ENCODE measurements around the gene LTK.

The LTK gene

GRCh38 chr15:41503669-41504010, 10.0 kb downstream of the LTK start:
- peaks cover 2% of the 10 kb centered on the region for H3K4me1 ChIP-seq (ENCODE audit: insufficient read depth, insufficient read length)
- H3K9ac ChIP-seq (ENCODE audit: insufficient read length, low read depth): no peak overlapping the region
- no peaks in the 10 kb centered on the region for H3K36me3 ChIP-seq (ENCODE audit: insufficient read depth, insufficient read length, low read length)
- peaks cover 49% of the 10 kb centered on the region for H3K27me3 ChIP-seq (ENCODE audit: insufficient read depth, insufficient read length)
- no peaks in the 10 kb centered on the region for H3K9me3 ChIP-seq (ENCODE audit: insufficient read depth, low read length)
- H3K4me3 ChIP-seq (ENCODE audit: insufficient read length, low read depth): no peak overlapping the region
- TF ChIP-seq ZNF274 (IDR thresholded peaks at IDR 0.05; ENCODE audit: low read depth, low read length) (no peak), YY1 (IDR thresholded peaks at IDR 0.05; ENCODE audit: insufficient read depth, insufficient read length) (no peak), SUZ12 (IDR thresholded peaks at IDR 0.05; ENCODE audit: extremely low read depth, insufficient read depth, insufficient read length) (no peak)
- no peak for DNase-seq (ENCODE audit: low read depth, low spot score)

- H3K27me3 ChIP-seq (ENCODE audit: insufficient read depth, insufficient read length): peaks cover 55% of the 10 kb centered on the region
- H3K9ac ChIP-seq (ENCODE audit: insufficient read length, low read depth): no peak overlapping the region
- no peaks in the 10 kb centered on the region for H3K9me3 ChIP-seq (ENCODE audit: insufficient read depth, low read length)
- TF ChIP-seq ZNF274 (IDR thresholded peaks at IDR 0.05; ENCODE audit: low read depth, low read length): no peak
- TF ChIP-seq YY1 (IDR thresholded peaks at IDR 0.05; ENCODE audit: insufficient read depth, insufficient read length): no peak
- no peak for TF ChIP-seq SUZ12 (IDR thresholded peaks at IDR 0.05; ENCODE audit: extremely low read depth, insufficient read depth, insufficient read length)
- DNase-seq (ENCODE audit: low read depth, low spot score): no peak
- H3K4me1 ChIP-seq (ENCODE audit: insufficient read depth, insufficient read length): peaks cover 2% of the 10 kb centered on the region
- no peaks in the 10 kb centered on the region for H3K36me3 ChIP-seq (ENCODE audit: insufficient read depth, insufficient read length, low read length)
- no peak overlapping the region for H3K4me3 ChIP-seq (ENCODE audit: insufficient read length, low read depth)
Observed at GRCh38 chr15:41502795-41503668, 10.6 kb downstream of the LTK start.

- Histone ChIP-seq H3K9me3 (ENCODE audit: insufficient read depth, low read length) (no peaks in the 10 kb centered on the region), H3K36me3 (ENCODE audit: insufficient read depth, insufficient read length, low read length) (no peaks in the 10 kb centered on the region), H3K27me3 (ENCODE audit: insufficient read depth, insufficient read length) (peaks cover 64% of the 10 kb centered on the region), H3K4me1 (ENCODE audit: insufficient read depth, insufficient read length) (peaks cover 2% of the 10 kb centered on the region), H3K4me3 (ENCODE audit: insufficient read length, low read depth) (peak overlapping the region; percentile 34), H3K9ac (ENCODE audit: insufficient read length, low read depth) (peak overlapping the region; percentile 56)
- DNase-seq (ENCODE audit: low read depth, low spot score): no peak
- TF ChIP-seq ZNF274 (IDR thresholded peaks at IDR 0.05; ENCODE audit: low read depth, low read length) (no peak), YY1 (IDR thresholded peaks at IDR 0.05; ENCODE audit: insufficient read depth, insufficient read length) (no peak), SUZ12 (IDR thresholded peaks at IDR 0.05; ENCODE audit: extremely low read depth, insufficient read depth, insufficient read length) (no peak)
Observed at GRCh38 chr15:41501931-41502794, 11.5 kb downstream of the LTK start.

DNA sequence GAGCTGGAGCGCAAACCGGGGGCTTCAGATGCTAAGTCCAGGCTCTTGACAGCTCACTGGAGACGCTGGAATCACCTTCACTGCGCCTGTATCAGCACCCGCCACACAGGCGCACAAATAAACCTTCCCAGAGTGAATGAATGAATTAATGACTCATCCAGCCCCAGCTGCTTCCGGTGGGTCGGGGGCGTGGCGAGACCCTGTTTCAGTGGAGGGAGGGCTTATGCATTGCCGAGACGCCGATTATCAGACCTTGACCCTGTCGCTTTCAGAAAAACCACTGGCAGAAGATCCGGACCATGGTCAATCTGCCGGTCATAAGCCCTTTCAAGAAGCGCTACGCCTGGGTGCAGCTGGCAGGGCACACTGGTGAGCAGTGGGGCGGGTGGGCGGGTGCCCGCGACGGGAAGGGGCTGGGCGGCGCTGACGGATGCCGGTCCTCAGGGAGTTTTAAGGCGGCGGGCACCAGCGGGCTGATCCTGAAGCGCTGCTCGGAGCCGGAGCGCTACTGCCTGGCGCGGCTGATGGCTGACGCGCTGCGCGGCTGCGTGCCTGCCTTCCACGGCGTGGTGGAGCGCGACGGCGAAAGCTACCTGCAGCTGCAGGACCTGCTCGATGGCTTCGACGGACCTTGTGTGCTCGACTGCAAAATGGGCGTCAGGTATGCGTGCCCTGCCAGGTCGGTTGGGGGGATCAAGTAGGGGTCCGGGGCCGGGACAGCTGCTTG, 12.3 kb downstream of the LTK start:
- DNase-seq (ENCODE audit: low read depth, low spot score): no peak
- Histone ChIP-seq H3K4me1 (ENCODE audit: insufficient read depth, insufficient read length) (peaks cover 2% of the 10 kb centered on the region), H3K9me3 (ENCODE audit: insufficient read depth, low read length) (no peaks in the 10 kb centered on the region), H3K9ac (ENCODE audit: insufficient read length, low read depth) (peak overlapping the region; percentile 56), H3K36me3 (ENCODE audit: insufficient read depth, insufficient read length, low read length) (no peaks in the 10 kb centered on the region), H3K4me3 (ENCODE audit: insufficient read length, low read depth) (peak overlapping the region; percentile 34), H3K27me3 (ENCODE audit: insufficient read depth, insufficient read length) (peaks cover 72% of the 10 kb centered on the region)
- TF ChIP-seq SUZ12 (IDR thresholded peaks at IDR 0.05; ENCODE audit: extremely low read depth, insufficient read depth, insufficient read length) (peak; percentile 62), ZNF274 (IDR thresholded peaks at IDR 0.05; ENCODE audit: low read depth, low read length) (no peak), YY1 (IDR thresholded peaks at IDR 0.05; ENCODE audit: insufficient read depth, insufficient read length) (no peak)

GRCh38 chr15:41499109-41499851, 14.3 kb downstream of the LTK start:
- TF ChIP-seq SUZ12 (IDR thresholded peaks at IDR 0.05; ENCODE audit: extremely low read depth, insufficient read depth, insufficient read length): no peak
- no peak for TF ChIP-seq YY1 (IDR thresholded peaks at IDR 0.05; ENCODE audit: insufficient read depth, insufficient read length)
- TF ChIP-seq ZNF274 (IDR thresholded peaks at IDR 0.05; ENCODE audit: low read depth, low read length): no peak
- Histone ChIP-seq H3K9me3 (ENCODE audit: insufficient read depth, low read length) (no peaks in the 10 kb centered on the region), H3K4me3 (ENCODE audit: insufficient read length, low read depth) (no peak overlapping the region), H3K9ac (ENCODE audit: insufficient read length, low read depth) (no peak overlapping the region), H3K4me1 (ENCODE audit: insufficient read depth, insufficient read length) (peaks cover 4% of the 10 kb centered on the region), H3K27me3 (ENCODE audit: insufficient read depth, insufficient read length) (peaks cover 93% of the 10 kb centered on the region), H3K36me3 (ENCODE audit: insufficient read depth, insufficient read length, low read length) (no peaks in the 10 kb centered on the region)
- no peak for DNase-seq (ENCODE audit: low read depth, low spot score)

DNA sequence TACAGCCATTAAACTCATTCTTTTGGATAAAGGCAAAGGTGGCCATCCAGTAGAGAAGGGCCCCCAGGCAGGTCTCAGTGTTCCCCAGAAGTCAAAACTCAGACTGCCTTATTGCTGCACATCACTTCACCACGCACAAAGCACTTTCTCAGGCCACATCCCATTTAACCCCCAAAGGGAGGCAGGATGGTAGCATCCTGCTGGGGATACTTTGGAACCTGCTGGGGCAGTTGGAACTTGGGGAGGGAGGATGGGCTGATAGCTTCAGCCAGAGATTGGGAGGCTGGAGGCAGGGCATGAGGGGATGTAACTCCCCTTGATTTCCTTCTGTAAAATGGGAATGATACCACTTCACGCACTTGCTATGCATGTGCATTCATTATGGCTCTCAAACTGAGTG, 15.0 kb downstream of the LTK start:
- Histone ChIP-seq H3K27me3 (ENCODE audit: insufficient read depth, insufficient read length) (peaks cover 99% of the 10 kb centered on the region), H3K9me3 (ENCODE audit: insufficient read depth, low read length) (no peaks in the 10 kb centered on the region)

More for the DNA sequence above, 15.0 kb downstream of the LTK start:
- H3K4me3 ChIP-seq (ENCODE audit: insufficient read length, low read depth): no peak overlapping the region
- no peaks in the 10 kb centered on the region for H3K36me3 ChIP-seq (ENCODE audit: insufficient read depth, insufficient read length, low read length)
- no peak overlapping the region for H3K9ac ChIP-seq (ENCODE audit: insufficient read length, low read depth)
- peaks cover 4% of the 10 kb centered on the region for H3K4me1 ChIP-seq (ENCODE audit: insufficient read depth, insufficient read length)
- no peak for DNase-seq (ENCODE audit: low read depth, low spot score)
- TF ChIP-seq YY1 (IDR thresholded peaks at IDR 0.05; ENCODE audit: insufficient read depth, insufficient read length) (no peak), SUZ12 (IDR thresholded peaks at IDR 0.05; ENCODE audit: extremely low read depth, insufficient read depth, insufficient read length) (no peak), ZNF274 (IDR thresholded peaks at IDR 0.05; ENCODE audit: low read depth, low read length) (no peak)
